HG02623 (cell line): ENCODE data around the gene TMEM97.

Experiments used
- ATAC-seq: cut with Tn5 transposase; IDR thresholded peaks from one replicate; pipeline ENCODE4 v1.9.1; 2021; ENCODE audit warnings: moderate library complexity; ENCODE audit not compliant: unreplicated experiment

TMEM97 gene

DNA sequence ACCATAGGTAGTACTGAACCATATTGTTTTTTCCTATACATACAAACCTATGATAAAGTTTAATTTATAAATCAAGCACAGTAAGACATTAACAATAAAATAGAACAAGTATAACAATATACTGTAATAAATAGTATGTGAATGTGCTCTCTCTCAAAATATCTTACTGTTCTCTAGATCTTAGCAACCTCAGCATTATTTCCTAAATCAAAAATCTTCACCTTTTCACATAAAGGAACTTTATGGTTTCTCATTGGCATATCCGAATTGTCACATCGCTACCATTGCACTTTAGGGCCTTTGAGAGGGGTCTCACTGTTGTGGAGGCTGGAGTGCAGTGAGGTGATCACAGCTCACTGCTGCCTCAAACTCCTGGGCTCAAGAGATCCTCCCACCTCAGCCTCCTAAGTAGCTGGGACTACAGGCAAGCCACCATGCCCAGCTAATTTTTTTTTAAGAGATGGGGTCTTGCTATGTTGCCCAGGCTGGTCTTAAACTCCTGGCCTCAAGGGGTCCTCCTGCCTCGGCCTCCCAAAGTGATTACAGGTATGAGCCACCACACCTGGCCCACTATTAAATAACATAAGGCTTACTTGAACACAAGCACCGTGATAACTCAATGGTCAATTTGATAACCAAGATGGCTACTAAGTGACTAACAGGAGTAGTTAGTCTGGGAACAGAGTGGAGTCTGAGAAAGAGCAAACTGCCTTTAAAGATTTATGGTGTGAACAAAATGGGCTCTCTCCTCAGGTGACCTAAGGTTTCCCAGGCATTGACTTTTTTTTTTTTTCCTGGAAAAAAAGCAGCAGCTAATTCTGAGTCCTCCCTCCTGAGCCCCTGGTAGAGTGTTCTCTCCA, 2.9 kb upstream of the TMEM97 start:
- no peak for ATAC-seq

- no peak for ATAC-seq
Measured at GRCh38 chr17:28317099-28317965, 1.7 kb upstream of the TMEM97 start.

DNA sequence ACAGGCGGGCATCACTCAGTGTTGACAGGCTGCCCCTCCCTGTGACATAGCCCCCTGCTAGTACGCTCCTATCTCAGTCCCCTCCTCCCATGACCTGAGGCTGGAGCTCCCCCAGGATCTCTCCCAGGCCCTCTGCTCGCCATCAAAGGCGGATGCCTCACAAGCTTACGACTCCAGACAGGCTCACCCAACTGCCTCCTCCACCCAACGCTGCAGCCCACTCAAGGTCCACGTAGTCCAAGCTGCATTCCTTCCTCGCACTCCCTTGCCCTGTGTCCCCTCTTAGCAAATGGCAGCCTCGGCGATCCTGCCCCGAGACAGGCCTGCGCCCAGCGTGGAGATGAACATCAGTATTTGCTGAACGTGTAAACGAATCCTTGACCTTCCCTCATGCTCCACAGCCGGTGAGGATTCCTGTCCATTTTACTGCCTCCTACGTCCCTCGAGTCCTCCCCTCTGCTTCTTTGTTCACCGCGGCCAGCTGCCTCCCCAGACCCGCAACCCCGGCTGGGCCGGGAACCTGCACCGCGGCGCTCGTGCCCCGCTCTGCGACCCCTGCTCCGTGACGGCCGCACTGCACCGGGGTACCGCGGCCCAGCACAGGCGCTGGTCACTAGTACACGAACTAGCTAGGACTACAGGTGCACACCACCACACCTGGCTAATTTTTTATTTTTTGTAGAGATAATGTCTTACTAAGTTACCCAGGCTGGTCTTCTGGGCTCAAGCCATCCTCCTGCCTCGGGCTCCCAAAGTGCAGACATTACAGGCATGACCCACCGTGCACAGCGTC, 838 bp upstream of the TMEM97 start:
- ATAC-seq, result no peak

DNA sequence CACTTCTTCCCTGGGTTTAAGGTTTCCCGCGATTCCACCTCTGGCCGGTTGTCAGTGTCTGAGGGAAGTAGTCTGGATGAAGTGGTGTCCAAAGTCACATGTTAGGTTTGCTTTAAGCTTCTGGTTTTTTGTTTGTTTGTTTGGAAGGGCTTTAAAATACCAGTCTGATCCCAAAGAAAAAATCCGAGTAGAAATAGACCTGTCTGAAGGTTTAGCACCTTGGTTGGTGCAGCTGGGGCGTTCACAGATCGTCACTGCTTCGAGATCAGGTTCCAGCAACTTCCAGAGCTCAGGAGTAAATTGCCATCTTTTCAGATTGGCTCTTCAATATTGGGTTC, 567 bp downstream of the TMEM97 start:
- no peak for ATAC-seq

DNA sequence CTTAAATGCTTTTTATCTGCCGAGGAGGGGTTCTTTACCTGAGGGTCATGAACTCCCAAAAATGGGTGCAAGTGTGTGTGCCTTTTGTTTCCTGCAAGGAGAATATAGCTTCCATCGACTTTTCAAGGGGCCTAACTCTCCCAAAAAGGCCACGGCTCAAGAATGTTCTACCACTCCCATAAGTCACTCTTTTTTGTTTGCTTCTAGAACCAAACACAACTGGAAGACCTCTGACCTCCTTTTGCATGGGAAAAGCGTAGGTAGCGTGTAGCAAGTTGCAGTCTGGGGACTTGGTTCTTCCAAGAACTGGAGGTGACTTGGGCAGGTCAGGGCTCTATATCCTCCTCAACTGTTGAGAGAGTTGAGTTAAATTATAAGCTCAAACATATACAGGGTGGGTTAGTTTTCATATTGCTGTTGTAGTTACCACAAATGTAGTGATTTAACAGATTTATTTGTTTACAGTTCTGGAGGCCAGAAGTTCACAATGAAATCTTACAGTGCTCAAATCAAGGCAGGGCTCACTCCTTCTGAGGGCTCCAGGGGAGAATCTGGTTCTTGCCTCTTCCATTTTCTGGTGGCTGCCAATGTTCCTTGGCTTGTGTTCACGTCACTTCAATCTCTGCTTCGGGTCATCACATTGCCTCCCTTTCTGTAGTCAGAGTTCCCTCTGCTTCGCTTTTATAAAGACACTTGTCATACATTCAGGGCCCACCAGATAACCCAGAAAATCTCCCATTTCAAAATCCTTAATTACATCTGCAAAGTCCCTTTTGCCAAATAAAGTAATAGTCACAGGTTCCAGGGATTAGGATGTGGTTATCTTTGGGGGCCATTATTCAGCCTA, 1.4 kb downstream of the TMEM97 start:
- no peak for ATAC-seq

DNA sequence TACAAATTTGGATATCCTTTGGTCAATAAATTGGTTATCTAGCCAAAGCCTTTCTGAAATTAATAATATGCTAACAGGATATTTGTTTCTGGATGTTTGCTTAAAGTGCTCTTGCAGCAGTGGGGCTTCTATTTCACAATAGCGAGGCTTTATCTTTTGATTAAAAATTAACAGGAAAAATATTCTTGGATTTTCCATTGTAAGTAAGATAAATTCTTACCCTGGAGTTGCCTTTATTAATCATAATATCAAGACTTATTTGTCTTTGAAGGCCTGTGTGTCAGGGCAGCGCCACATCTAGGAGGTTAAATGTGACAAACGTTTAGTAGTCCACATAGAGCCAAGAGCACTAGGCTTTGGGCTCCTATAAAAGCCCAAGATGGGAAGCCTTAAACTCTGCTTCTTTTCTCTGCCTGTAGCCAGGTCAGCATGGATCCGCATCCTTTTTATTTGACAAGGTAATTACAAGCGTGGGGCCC, 5.3 kb downstream of the TMEM97 start:
- no peak for ATAC-seq

DNA sequence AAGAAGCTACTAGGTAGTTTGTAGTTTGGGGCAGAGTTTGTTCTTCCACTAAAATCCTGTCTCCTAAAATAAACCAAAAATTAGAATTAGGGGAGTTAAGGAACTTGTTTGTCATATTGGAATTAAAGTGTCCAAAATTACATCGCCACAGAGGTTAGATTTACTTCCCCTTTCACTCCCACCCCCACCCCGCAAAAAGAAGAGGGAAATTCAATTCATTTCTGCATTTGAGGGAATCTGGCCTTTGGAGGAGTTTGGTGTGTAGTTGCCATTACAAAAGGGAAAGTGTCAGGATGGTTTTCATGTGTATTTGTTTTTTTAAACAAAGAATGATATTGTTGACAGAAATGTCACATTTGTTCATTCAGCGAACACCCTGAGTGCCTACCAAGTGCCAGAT, 5.8 kb downstream of the TMEM97 start:
- no peak for ATAC-seq

GRCh38 chr17:28325211-28325610, 6.2 kb downstream of the TMEM97 start:
- ATAC-seq, result no peak

- no peak for ATAC-seq
Measured at GRCh38 chr17:28326114-28326513, 7.1 kb downstream of the TMEM97 start.

- ATAC-seq, result no peak
Measured at GRCh38 chr17:28327031-28327607, 8.1 kb downstream of the TMEM97 start.

DNA sequence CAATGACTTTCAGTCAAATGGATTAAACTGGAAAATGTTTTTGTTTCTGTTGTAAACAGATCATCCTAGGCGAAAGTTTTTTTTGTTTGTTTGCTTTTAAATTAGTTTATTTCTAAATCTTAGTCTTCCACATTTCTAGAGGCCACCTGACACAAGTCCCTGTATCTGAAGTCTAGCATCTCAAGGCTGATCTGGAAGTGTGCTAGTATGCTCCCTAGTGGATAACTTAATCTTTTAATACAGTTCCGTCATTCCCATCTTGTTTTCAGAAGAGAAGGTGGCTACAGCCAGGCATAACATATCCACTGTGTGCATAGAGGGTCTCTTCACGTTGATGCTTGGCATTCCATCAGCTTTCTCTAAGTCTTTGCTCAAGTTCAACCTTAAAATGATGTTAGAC, 8.7 kb downstream of the TMEM97 start:
- no peak for ATAC-seq

- ATAC-seq, result no peak
Measured at GRCh38 chr17:28328325-28328724, 9.3 kb downstream of the TMEM97 start.

- no peak for ATAC-seq
Measured at GRCh38 chr17:28330671-28331070, 11.7 kb downstream of the TMEM97 start.

DNA sequence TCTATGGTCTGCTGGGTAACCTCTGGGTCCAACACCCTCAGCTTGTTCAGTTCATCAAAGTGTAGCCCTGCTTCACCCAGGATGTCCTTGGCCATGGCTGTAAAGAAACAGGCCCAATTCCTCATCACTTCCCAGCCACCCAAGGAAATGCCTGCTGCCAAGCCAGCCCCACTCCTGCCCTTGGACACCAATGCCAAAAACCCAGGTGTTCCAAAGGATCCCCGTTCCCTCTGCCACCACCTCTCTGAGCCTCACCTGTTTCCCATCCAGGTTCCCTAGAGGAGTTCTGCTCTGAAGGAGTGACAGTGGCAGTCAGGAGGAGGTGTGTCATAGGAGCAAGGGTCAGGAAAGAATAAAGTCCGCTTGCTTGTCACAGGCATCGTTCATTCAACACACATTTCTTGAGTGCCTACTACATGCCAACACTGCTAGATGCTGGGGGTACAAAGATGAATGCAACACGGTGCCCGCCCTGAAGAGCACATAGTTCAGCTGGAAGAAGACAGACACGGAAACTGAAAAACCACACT, 13.0 kb downstream of the TMEM97 start:
- ATAC-seq, result no peak

GRCh38 chr17:28333083-28333746, 14.2 kb downstream of the TMEM97 start:
- no peak for ATAC-seq

GRCh38 chr17:28334171-28334570, 15.2 kb downstream of the TMEM97 start:
- ATAC-seq, result no peak

DNA sequence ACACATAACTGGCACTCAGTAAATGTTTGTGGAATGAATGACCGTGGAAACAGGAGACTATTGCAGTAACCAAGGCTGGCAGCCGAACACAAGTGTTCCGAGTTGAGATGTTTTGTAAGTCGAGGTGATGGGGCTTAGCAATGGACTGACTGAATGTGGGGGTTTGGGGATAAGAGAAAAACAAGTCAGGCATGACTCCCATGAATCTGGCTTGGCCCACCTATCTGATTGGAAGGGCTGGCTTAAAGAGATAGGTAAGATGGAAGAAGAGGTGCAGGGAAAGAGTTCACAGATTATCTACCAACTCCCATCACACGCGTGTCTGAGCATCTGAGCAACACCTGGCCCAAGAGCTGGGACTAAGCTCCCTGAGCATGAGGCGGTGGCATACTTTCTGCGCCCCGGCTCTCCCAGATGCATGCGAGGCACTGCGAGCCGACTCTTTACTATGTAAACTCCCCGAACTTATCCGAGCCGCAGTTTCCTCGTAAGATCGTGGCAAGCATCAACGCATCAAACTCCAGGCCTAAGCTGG, 15.7 kb downstream of the TMEM97 start:
- ATAC-seq, result no peak

DNA sequence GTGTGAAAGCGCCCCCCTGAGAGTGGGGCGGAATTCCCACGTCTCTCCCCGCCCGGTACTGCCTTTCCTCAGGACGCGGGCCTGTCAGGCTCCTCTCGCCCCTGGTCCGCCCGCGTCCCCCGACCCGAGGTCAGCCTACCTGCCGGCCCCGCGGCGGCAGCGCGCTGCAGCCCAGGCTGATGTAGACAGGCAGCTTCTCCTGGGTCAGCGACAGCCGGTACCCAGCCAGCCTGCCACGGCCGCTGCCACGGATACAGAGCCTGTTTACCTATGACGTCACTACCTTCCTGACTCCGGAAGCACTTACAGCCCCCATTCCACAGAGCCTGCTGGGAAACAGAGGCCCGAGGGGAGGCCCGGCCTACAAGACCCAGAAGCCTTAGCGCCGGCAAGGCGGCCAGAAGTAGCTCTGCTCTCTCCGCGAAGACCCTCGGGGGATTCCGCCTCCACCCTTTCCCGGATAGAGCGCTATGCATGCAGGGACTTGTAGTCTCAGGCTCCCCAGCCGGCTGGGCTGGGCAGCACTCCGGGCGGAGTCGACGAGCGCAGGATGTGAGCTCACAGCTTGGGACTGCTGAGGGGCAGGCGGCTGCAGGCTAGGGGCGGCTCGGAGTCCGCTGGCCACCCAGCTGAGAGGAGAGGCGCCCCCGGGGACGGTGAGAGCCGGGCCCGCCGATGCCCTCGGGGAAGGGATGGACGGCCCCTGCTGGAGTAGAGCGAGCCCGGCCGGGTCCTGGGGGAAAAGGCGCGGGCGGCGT, 16.4 kb downstream of the TMEM97 start, which contains the start of the genes IFT20 and TNFAIP1:
IFT20 (minus strand) TSS at position 272 of the 758 bp plus-strand sequence. CDS start 3,487 bp downstream, outside the sequence.
TNFAIP1 (plus strand) TSS at position 561 of the 758 bp plus-strand sequence. CDS start 3,761 bp downstream, outside the sequence.
- peak; percentile 93 for ATAC-seq
